Measurements from ENCODE around the gene ALKBH7.

DNA sequence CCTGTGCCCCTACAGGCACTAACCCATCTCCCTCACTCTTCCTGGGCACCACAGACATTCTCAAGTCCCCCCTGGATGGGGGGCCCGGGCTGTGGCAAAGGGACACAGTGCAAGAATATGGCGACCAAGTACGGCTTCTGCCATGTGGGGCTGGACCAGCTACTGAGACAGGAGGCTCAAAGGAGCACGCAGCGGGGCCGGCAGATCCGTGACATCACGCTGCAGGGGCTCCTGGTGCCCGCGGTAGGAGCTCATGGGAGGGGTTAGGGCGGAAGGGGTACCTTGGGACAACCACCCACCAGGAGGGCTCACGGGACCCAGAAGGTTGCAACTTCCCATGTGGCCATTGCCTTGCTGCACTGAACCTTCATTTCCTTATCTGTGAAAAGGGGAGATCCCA, 23.7 kb downstream of the ALKBH7 start:
- no peak for TF ChIP-seq POLR2A (IDR thresholded peaks at IDR 0.05; ENCODE audit: extremely low read depth, insufficient read length)
- TF ChIP-seq, protein P1, sequence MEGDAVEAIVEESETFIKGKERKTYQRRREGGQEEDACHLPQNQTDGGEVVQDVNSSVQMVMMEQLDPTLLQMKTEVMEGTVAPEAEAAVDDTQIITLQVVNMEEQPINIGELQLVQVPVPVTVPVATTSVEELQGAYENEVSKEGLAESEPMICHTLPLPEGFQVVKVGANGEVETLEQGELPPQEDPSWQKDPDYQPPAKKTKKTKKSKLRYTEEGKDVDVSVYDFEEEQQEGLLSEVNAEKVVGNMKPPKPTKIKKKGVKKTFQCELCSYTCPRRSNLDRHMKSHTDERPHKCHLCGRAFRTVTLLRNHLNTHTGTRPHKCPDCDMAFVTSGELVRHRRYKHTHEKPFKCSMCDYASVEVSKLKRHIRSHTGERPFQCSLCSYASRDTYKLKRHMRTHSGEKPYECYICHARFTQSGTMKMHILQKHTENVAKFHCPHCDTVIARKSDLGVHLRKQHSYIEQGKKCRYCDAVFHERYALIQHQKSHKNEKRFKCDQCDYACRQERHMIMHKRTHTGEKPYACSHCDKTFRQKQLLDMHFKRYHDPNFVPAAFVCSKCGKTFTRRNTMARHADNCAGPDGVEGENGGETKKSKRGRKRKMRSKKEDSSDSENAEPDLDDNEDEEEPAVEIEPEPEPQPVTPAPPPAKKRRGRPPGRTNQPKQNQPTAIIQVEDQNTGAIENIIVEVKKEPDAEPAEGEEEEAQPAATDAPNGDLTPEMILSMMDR (IDR thresholded peaks at IDR 0.05; ENCODE audit: low read depth, low read length) = no peak
- TF ChIP-seq, protein P2, sequence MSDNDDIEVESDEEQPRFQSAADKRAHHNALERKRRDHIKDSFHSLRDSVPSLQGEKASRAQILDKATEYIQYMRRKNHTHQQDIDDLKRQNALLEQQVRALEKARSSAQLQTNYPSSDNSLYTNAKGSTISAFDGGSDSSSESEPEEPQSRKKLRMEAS (IDR thresholded peaks at IDR 0.05; ENCODE audit: low read depth, low read length) = no peak

Data from NB4 (cell line).